GM19238 (cell line): ENCODE measurements around the gene GHRL.

Experiments used
- DNase-seq: peaks from one replicate; pipeline ENCODE4 v3.0.0; 2011; ENCODE audit warnings: low spot score; ENCODE audit not compliant: insufficient read length

GHRL gene

GRCh38 chr3:10245081-10245712 is 47.5 kb downstream of the GHRL start:
- DNase-seq = no peak

- DNase-seq = no peak
These were observed 48.7 kb downstream of the GHRL start for GRCh38 chr3:10244009-10244408.

GRCh38 chr3:10242182-10243065 is 50.3 kb downstream of the GHRL start:
- no peak for DNase-seq

GRCh38 chr3:10240799-10241198 is 51.9 kb downstream of the GHRL start:
- DNase-seq = no peak

- no peak for DNase-seq
These were observed 54.2 kb downstream of the GHRL start for GRCh38 chr3:10238345-10239183.
